Activated CD8-positive, alpha-beta memory T cell treated with anti-CD3 and anti-CD28 coated beads for 4 hours (primary cell): ENCODE results near the gene TRAPPC10.
"Not testable (repeated sequence)": the region's sequence is repeated elsewhere in the genome, so short reads cannot be mapped to it uniquely, and the experiment has no call there.

Experiments
- DNase-seq, 2 donors: peaks; one replicate each; pipeline ENCODE4 v3.0.0-alpha.2; 2020; ENCODE audit warnings: low read depth in 2 of 2

Gene TRAPPC10

GRCh38 chr21:44089001-44089911 is 77.1 kb downstream of the TRAPPC10 start:
- no peak for DNase-seq

- no peak for DNase-seq
Measured at GRCh38 chr21:44090325-44090724, 78.2 kb downstream of the TRAPPC10 start.

- DNase-seq, result no peak
Measured at GRCh38 chr21:44092211-44092610, 80.1 kb downstream of the TRAPPC10 start.

- no peak for DNase-seq
Measured at GRCh38 chr21:44093761-44094160, 81.7 kb downstream of the TRAPPC10 start.

- DNase-seq, result no peak
Measured at GRCh38 chr21:44094832-44095231, 82.7 kb downstream of the TRAPPC10 start.

GRCh38 chr21:44098507-44098906 is 86.4 kb downstream of the TRAPPC10 start:
- not testable (repeated sequence) for DNase-seq

GRCh38 chr21:44098964-44099363 is 86.9 kb downstream of the TRAPPC10 start:
- DNase-seq, result not testable (repeated sequence)

- DNase-seq, result not testable (repeated sequence)
Measured at GRCh38 chr21:44107026-44107501, 95.0 kb downstream of the TRAPPC10 start, which contains the start of gene PWP2. Gene PWP2 (plus strand): TSS chr21:44107399. CDS start chr21:44107417, 18 bp downstream.

GRCh38 chr21:44107589-44107988 is 95.5 kb downstream of the TRAPPC10 start:
- DNase-seq, result not testable (repeated sequence)

- DNase-seq, result not testable (repeated sequence)
Measured at GRCh38 chr21:44113702-44114371, 101.7 kb downstream of the TRAPPC10 start.

- DNase-seq, result not testable (repeated sequence)
Measured at GRCh38 chr21:44122131-44122530, 110.0 kb downstream of the TRAPPC10 start.

- DNase-seq, result not testable (repeated sequence)
Measured at GRCh38 chr21:44127827-44128226, 115.7 kb downstream of the TRAPPC10 start.

GRCh38 chr21:44133715-44134057 is 121.6 kb downstream of the TRAPPC10 start:
- DNase-seq, result not testable (repeated sequence)

- DNase-seq, result not testable (repeated sequence)
Measured at GRCh38 chr21:44134732-44135131, 122.6 kb downstream of the TRAPPC10 start.

GRCh38 chr21:44138039-44138438 is 125.9 kb downstream of the TRAPPC10 start:
- not testable (repeated sequence) for DNase-seq

GRCh38 chr21:44139787-44140551 is 127.9 kb downstream of the TRAPPC10 start:
- not testable (repeated sequence) for DNase-seq

- DNase-seq, result not testable (repeated sequence)
Measured at GRCh38 chr21:44140552-44140932, 128.4 kb downstream of the TRAPPC10 start.

- DNase-seq, result not testable (repeated sequence)
Measured at GRCh38 chr21:44142470-44142869, 130.4 kb downstream of the TRAPPC10 start.

- not testable (repeated sequence) for DNase-seq
Measured at GRCh38 chr21:44143380-44143779, 131.3 kb downstream of the TRAPPC10 start.

GRCh38 chr21:44143996-44144395 is 131.9 kb downstream of the TRAPPC10 start:
- not testable (repeated sequence) for DNase-seq

- DNase-seq, result not testable (repeated sequence)
Measured at GRCh38 chr21:44144784-44145602, 132.9 kb downstream of the TRAPPC10 start.
